ENCODE data around the gene HMOX1. TPM values are rescaled to one million over a fixed set of nuclear protein-coding genes. Genes with fewer than 3 reads are reported as not detected.

Gene HMOX1
- total RNA-seq, 1 donor from 2014 or later, result 4.3 TPM

- Mint-ChIP-seq H3K4me1 (ENCODE audit: low read depth) (no peaks in the 10 kb centered on the region), H3K27me3 (no peaks in the 10 kb centered on the region), H3K36me3 (ENCODE audit: insufficient read depth) (peaks cover 12% of the 10 kb centered on the region), H3K27ac (no peak overlapping the region), H3K4me3 (ENCODE audit: low read depth) (no peak overlapping the region), H3K9me3 (ENCODE audit: low read depth) (no peaks in the 10 kb centered on the region)
- TF ChIP-seq CTCF (IDR thresholded peaks at IDR 0.05; ENCODE audit: unreplicated experiment), result no peak
- DNase-seq (ENCODE audit: low spot score, unreplicated experiment), result no peak
Observed at GRCh38 chr22:35418731-35419130, 37.8 kb downstream of the HMOX1 start.

GRCh38 chr22:35419756-35420155, 38.9 kb downstream of the HMOX1 start:
- no peaks in the 10 kb centered on the region for H3K4me1 Mint-ChIP-seq (ENCODE audit: low read depth)
- H3K27me3 Mint-ChIP-seq, result no peaks in the 10 kb centered on the region
- H3K9me3 Mint-ChIP-seq (ENCODE audit: low read depth), result no peaks in the 10 kb centered on the region
- no peak overlapping the region for H3K27ac Mint-ChIP-seq
- H3K4me3 Mint-ChIP-seq (ENCODE audit: low read depth), result no peak overlapping the region
- no peak for DNase-seq (ENCODE audit: low spot score, unreplicated experiment)
- peaks cover 16% of the 10 kb centered on the region for H3K36me3 Mint-ChIP-seq (ENCODE audit: insufficient read depth)
- TF ChIP-seq CTCF (IDR thresholded peaks at IDR 0.05; ENCODE audit: unreplicated experiment), result no peak

- TF ChIP-seq CTCF (IDR thresholded peaks at IDR 0.05; ENCODE audit: unreplicated experiment), result no peak
- Mint-ChIP-seq H3K36me3 (ENCODE audit: insufficient read depth) (peaks cover 15% of the 10 kb centered on the region), H3K4me3 (ENCODE audit: low read depth) (no peak overlapping the region), H3K27ac (no peak overlapping the region), H3K9me3 (ENCODE audit: low read depth) (no peaks in the 10 kb centered on the region), H3K4me1 (ENCODE audit: low read depth) (no peaks in the 10 kb centered on the region), H3K27me3 (no peaks in the 10 kb centered on the region)
- no peak for DNase-seq (ENCODE audit: low spot score, unreplicated experiment)
Observed at GRCh38 chr22:35421121-35421520, 40.2 kb downstream of the HMOX1 start.

- DNase-seq (ENCODE audit: low spot score, unreplicated experiment), result no peak
- Mint-ChIP-seq H3K9me3 (ENCODE audit: low read depth) (no peaks in the 10 kb centered on the region), H3K36me3 (ENCODE audit: insufficient read depth) (peaks cover 14% of the 10 kb centered on the region), H3K27me3 (no peaks in the 10 kb centered on the region), H3K4me3 (ENCODE audit: low read depth) (no peak overlapping the region), H3K27ac (no peak overlapping the region), H3K4me1 (ENCODE audit: low read depth) (peaks cover 3% of the 10 kb centered on the region)
- no peak for TF ChIP-seq CTCF (IDR thresholded peaks at IDR 0.05; ENCODE audit: unreplicated experiment)
Observed at GRCh38 chr22:35422145-35422544, 41.2 kb downstream of the HMOX1 start.

GRCh38 chr22:35422936-35423335, 42.0 kb downstream of the HMOX1 start:
- H3K27ac Mint-ChIP-seq, result no peak overlapping the region
- no peaks in the 10 kb centered on the region for H3K27me3 Mint-ChIP-seq

More at GRCh38 chr22:35422936-35423335, 42.0 kb downstream of the HMOX1 start:
- Mint-ChIP-seq H3K4me1 (ENCODE audit: low read depth) (peaks cover 3% of the 10 kb centered on the region), H3K9me3 (ENCODE audit: low read depth) (no peaks in the 10 kb centered on the region), H3K4me3 (ENCODE audit: low read depth) (no peak overlapping the region), H3K36me3 (ENCODE audit: insufficient read depth) (peaks cover 12% of the 10 kb centered on the region)
- no peak for TF ChIP-seq CTCF (IDR thresholded peaks at IDR 0.05; ENCODE audit: unreplicated experiment)
- no peak for DNase-seq (ENCODE audit: low spot score, unreplicated experiment)
